ENCODE measurements around the gene UBA1. TPM values are rescaled to one million over a fixed set of nuclear protein-coding genes. Genes with fewer than 3 reads are reported as not detected.

UBA1 gene
- total and polyA plus RNA-seq, 2 of the 13 experiments (the other 11 are each of a cell fraction or from before 2014, with no cell fraction given), result 93.3 to 129 TPM

DNA sequence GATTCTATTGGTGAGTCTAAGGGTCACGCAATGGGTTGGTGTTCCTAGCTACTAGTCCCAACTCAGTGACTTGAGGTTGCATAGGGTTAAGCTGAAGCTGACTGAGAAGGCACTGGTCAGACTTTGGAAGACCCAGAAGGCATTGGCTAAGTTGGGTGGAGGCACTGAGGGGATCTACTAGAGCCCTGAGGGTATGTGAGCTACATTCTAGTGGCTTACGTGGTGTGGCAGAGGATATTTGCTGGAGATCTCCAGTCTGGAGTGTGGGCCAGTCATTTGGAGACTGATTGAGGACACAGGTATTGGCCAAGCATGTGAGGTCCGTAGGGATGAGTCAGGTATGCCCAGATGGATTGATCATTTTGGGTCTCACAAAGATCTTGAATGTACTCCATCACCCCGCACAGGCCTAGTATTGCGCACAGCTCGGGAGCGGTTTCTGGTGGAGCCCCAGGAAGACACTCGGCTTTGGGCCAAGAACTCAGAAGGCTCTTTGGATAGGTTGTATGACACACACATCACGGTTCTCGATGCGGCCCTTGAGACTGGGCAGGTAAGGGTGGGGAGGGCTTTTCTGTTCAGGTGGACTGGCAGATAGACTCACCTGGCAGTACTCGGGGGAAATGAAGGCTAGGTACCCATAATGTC is 46.4 kb downstream of the UBA1 start:
- Histone ChIP-seq H3K9ac (ENCODE audit: insufficient read depth, low read depth, low read length) (no peak overlapping the region), H4K20me1 (ENCODE audit: insufficient read depth, low read length) (no peaks in the 10 kb centered on the region), H3K9me3 (ENCODE audit: low read length) (no peaks in the 10 kb centered on the region), H3K27ac (ENCODE audit: extremely low read length, insufficient read depth, low read length) (no peak overlapping the region), H2AFZ (ENCODE audit: low read length) (no peak overlapping the region), H3K4me2 (ENCODE audit: low read depth, low read length) (no peak overlapping the region), H3K27me3 (ENCODE audit: control insufficient read depth in 1 of 2, insufficient read depth in 2 of 2, low read length in 2 of 2) (no peaks in the 10 kb centered on the region), H3K4me1 (ENCODE audit: insufficient read depth, low read length) (peaks cover 27% of the 10 kb centered on the region), H3K79me2 (ENCODE audit: insufficient read depth, low read length) (peaks cover 15% of the 10 kb centered on the region), H3K36me3 (replicated peaks in 1 of 2; ENCODE audit: control insufficient read depth in 1 of 2, insufficient read depth in 2 of 2, low read length in 2 of 2) (peaks cover 3 to 35% of the 10 kb centered on the region in 2 experiments; a peak in 4 of 5 replicates), H3K4me3 (replicated peaks in 1 of 3; ENCODE audit: insufficient read depth in 1 of 3, low read depth in 2 of 3, low read length in 3 of 3) (no peak overlapping the region)
- in situ Hi-C loops (cut with HindIII; ENCODE audit: extremely low pct_ligation_motif_present, low pct_unique_long_range_greater_than_20kb) (no loop called here), intact Hi-C loops (cut with micrococcal nuclease; ENCODE audit: unreplicated experiment) (loop anchor here (10.0 kb wide), 1 partner anchor 75 kb away; no protein-coding TSS in a partner anchor)
- DNase-seq (ENCODE audit: low spot score) (no peak), ATAC-seq (no peak), FAIRE-seq (no peak)
- ChIA-PET CTCF (ENCODE audit: low intra/inter-chr PET ratio, low total read pairs) (no interaction called here), POLR2A (no interaction called here)
- TF ChIP-seq FIP1L1 (IDR thresholded peaks at IDR 0.05; ENCODE audit: borderline replicate concordance, insufficient read depth, low read depth, low read length), result no peak
- no peak for TF ChIP-seq KLF16 (CRISPR knock-in tag; IDR thresholded peaks at IDR 0.05)
- no peak for TF ChIP-seq SOX5 (CRISPR knock-in tag; IDR thresholded peaks at IDR 0.05; ENCODE audit: borderline replicate concordance)
- TF ChIP-seq, protein P1, sequence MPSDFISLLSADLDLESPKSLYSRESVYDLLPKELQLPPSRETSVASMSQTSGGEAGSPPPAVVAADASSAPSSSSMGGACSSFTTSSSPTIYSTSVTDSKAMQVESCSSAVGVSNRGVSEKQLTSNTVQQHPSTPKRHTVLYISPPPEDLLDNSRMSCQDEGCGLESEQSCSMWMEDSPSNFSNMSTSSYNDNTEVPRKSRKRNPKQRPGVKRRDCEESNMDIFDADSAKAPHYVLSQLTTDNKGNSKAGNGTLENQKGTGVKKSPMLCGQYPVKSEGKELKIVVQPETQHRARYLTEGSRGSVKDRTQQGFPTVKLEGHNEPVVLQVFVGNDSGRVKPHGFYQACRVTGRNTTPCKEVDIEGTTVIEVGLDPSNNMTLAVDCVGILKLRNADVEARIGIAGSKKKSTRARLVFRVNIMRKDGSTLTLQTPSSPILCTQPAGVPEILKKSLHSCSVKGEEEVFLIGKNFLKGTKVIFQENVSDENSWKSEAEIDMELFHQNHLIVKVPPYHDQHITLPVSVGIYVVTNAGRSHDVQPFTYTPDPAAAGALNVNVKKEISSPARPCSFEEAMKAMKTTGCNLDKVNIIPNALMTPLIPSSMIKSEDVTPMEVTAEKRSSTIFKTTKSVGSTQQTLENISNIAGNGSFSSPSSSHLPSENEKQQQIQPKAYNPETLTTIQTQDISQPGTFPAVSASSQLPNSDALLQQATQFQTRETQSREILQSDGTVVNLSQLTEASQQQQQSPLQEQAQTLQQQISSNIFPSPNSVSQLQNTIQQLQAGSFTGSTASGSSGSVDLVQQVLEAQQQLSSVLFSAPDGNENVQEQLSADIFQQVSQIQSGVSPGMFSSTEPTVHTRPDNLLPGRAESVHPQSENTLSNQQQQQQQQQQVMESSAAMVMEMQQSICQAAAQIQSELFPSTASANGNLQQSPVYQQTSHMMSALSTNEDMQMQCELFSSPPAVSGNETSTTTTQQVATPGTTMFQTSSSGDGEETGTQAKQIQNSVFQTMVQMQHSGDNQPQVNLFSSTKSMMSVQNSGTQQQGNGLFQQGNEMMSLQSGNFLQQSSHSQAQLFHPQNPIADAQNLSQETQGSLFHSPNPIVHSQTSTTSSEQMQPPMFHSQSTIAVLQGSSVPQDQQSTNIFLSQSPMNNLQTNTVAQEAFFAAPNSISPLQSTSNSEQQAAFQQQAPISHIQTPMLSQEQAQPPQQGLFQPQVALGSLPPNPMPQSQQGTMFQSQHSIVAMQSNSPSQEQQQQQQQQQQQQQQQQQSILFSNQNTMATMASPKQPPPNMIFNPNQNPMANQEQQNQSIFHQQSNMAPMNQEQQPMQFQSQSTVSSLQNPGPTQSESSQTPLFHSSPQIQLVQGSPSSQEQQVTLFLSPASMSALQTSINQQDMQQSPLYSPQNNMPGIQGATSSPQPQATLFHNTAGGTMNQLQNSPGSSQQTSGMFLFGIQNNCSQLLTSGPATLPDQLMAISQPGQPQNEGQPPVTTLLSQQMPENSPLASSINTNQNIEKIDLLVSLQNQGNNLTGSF (CRISPR knock-in tag; IDR thresholded peaks at IDR 0.05), result no peak
- no peak for TF ChIP-seq ZNF431 (CRISPR knock-in tag; IDR thresholded peaks at IDR 0.05; ENCODE audit: borderline replicate concordance, low read depth)
- no peak for TF ChIP-seq HNF4A (CRISPR knock-in tag; IDR thresholded peaks at IDR 0.05)
- TF ChIP-seq ZNF652 (CRISPR knock-in tag; IDR thresholded peaks at IDR 0.05; ENCODE audit: borderline replicate concordance, low read depth), result no peak
- no peak for TF ChIP-seq SYNCRIP (IDR thresholded peaks at IDR 0.05; ENCODE audit: insufficient read depth, low read depth, low read length)
- TF ChIP-seq, protein P2, sequence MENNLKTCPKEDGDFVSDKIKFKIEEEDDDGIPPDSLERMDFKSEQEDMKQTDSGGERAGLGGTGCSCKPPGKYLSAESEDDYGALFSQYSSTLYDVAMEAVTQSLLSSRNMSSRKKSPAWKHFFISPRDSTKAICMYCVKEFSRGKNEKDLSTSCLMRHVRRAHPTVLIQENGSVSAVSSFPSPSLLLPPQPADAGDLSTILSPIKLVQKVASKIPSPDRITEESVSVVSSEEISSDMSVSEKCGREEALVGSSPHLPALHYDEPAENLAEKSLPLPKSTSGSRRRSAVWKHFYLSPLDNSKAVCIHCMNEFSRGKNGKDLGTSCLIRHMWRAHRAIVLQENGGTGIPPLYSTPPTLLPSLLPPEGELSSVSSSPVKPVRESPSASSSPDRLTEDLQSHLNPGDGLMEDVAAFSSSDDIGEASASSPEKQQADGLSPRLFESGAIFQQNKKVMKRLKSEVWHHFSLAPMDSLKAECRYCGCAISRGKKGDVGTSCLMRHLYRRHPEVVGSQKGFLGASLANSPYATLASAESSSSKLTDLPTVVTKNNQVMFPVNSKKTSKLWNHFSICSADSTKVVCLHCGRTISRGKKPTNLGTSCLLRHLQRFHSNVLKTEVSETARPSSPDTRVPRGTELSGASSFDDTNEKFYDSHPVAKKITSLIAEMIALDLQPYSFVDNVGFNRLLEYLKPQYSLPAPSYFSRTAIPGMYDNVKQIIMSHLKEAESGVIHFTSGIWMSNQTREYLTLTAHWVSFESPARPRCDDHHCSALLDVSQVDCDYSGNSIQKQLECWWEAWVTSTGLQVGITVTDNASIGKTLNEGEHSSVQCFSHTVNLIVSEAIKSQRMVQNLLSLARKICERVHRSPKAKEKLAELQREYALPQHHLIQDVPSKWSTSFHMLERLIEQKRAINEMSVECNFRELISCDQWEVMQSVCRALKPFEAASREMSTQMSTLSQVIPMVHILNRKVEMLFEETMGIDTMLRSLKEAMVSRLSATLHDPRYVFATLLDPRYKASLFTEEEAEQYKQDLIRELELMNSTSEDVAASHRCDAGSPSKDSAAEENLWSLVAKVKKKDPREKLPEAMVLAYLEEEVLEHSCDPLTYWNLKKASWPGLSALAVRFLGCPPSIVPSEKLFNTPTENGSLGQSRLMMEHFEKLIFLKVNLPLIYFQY (CRISPR knock-in tag; IDR thresholded peaks at IDR 0.05; ENCODE audit: borderline replicate concordance), result no peak
- TF ChIP-seq, protein P3, sequence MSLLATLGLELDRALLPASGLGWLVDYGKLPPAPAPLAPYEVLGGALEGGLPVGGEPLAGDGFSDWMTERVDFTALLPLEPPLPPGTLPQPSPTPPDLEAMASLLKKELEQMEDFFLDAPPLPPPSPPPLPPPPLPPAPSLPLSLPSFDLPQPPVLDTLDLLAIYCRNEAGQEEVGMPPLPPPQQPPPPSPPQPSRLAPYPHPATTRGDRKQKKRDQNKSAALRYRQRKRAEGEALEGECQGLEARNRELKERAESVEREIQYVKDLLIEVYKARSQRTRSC (CRISPR knock-in tag; IDR thresholded peaks at IDR 0.05; ENCODE audit: low read depth), result no peak
- TF ChIP-seq ZNF570 (CRISPR knock-in tag; IDR thresholded peaks at IDR 0.05; ENCODE audit: borderline replicate concordance), result no peak
- TF ChIP-seq SRY (CRISPR knock-in tag; IDR thresholded peaks at IDR 0.05), result no peak
- no TSS peak for BruUV-seq (replicated peaks)
- 100% methylated on average over 1 of the region's 12 CpGs for WGBS (ENCODE audit: low lambda C conversion rate)
